Stimulated activated CD4-positive, alpha-beta T cell treated with anti-CD3 and anti-CD28 coated beads, TNF-alpha, amount 100 ng/mL, for 48 hours (primary cell): ENCODE measurements around the gene CH25H.
"Not testable (repeated sequence)": the region's sequence is repeated elsewhere in the genome, so short reads cannot be mapped to it uniquely, and the experiment has no call there.

Experiments used
- DNase-seq, 3 donors: peaks; one replicate each; pipeline ENCODE4 v3.0.0-alpha.2; 2020; ENCODE audit warnings: low read depth in 3 of 3

The CH25H gene

DNA sequence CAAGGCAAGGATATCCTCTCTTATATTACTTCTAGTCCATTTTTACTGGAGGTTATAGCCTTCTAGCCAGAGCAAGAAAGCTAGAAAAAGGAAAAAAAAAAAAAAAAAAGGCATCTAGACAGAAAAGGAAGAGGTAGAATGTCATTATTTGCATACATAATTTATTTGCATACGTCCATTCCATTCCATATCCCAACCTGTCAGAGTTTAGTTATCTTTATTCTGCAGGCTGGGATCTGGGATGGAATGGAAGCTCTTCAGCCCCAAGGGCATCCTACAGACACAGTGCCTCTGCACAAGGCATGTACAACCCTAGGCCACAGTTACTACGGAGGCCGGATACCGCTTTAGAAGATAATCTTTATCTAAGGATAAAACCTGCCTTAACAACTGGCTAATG lies 9.6 kb downstream of the CH25H start:
- no peak for DNase-seq

DNA sequence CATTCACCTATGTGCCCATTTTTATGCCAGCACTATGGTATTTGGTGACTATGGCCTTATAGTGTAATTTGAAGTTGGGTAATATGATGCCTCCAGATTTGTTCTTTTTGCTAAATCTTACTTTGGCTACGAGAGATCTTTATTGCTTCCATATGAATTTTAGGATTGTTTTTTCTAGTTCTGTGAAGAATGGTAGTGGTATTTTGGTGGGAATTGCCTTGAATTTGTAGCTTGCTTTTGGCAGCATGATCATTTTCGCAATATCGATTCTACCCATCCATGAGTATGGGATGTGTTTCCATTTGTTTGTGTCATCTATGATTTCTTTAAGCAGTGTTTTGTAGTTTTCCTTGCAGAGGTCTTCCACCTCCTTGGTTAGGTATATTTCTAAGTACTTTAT lies 15.8 kb downstream of the CH25H start:
- not testable (repeated sequence) for DNase-seq

DNA sequence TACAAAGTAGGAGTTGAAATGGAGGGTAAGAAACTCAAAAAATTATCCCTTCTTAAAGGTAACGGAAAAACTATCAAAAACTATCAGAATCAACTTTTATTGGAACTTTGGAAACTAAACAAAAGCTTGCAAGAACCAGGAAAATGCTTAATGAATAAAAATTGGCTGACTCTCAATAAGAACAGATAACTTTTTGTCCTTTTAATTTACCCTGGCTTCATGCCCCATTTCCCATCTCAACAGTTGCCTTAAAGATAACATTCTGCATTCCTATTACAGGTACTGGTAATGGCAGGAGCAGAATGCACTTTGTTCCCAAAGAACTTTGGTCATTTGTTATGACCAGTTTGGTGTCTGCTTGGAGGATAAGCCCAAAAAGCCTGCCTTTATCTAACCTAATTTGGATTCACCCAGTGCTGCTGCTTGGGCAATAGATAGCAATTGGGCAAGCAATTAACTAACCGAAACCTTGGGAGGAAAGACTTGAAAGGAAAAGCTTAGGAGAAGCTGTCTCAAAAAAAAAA lies 17.8 kb downstream of the CH25H start:
- DNase-seq: no peak

DNA sequence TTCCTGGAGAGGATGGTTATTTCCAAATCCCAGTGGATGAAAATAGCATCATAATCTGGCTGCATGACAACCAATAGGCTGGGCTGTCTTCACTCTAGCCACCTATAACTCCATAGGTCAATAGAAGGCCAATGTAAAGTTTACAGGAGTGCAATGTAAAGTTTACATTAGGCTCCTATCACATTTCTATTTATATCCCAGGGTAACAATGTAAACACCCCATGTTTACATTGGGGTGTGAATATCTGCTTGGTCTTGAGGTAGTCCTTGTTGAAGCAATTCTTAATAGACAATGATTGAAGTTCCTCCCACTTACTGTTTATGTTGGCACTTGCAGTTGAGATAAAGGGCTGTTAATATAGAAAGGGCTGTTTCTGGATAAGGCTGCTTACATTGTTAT lies 21.5 kb downstream of the CH25H start:
- no peak for DNase-seq

DNA sequence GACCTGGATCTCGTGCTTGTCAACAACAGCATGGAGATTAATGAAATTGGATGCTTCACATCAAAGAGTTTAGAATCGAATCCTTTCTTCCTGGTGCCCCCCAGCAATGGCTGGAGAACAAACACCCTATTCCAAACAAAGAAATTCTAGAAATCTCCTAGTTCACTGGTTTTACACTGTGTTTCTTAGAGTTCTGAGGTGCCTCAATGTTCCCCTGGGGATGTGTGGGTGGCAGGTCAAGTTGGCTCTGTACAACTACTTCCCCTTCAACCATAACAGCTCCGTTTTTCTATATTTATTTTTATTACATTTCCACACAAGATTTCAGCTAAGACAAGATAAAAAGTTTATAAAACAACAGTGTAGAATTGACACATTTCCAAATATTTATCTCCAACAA lies 22.5 kb downstream of the CH25H start:
- no peak for DNase-seq

DNA sequence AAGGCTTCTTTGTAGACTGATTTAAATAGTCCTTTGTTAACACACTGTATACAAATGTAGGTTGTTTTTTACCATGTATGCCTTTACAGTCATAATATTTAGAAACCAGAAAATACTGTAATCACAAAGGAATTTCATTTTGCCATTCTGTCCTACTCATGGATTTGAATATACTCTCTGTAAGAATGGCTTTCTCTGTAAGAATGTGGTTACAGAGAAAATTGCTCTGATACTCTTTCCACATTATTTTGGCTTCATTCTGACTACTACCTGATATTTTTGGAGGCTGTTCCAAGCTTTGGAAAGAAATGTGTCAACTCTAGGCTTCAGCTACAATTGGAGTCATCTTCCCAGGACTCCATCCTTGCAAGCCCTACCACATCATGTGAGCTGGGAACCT lies 23.5 kb downstream of the CH25H start:
- no peak for DNase-seq

DNA sequence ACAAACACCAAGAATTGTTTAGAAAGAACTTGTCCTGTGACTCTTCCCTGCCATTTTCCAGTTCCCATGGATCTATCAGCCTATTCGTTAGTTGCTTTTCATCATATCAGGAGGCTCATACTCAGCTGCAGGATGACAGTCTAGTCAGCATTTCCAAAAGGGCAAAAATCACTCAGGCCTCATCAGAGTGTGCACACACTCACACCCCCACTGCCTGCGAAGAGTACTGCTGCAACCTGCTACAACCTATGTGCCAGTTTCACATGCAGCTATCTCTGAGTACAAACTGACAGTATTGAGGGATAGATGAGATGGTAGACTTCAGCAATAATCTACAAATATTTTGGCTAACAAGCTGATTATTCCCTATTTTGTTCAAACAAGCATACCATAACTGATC lies 24.2 kb downstream of the CH25H start:
- no peak for DNase-seq

DNA sequence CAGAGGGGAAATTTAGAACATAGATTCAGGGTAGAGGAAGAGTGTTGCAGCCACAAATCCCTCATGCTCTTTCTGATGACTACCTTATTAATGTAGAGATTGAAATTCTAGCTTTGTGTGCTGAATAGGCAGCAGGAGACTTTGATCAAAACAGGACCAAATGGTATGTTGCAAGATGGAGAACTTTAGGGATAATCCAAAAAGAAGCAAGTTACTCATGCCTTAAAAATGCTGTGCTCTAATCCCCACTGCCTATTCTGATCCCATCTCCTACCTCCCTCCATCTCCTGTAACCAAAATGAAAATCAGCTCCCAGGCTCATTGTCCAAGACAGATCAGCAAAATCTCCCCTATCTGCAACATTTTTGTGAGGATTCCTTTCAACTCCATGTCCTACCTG lies 31.3 kb downstream of the CH25H start:
- DNase-seq: no peak

DNA sequence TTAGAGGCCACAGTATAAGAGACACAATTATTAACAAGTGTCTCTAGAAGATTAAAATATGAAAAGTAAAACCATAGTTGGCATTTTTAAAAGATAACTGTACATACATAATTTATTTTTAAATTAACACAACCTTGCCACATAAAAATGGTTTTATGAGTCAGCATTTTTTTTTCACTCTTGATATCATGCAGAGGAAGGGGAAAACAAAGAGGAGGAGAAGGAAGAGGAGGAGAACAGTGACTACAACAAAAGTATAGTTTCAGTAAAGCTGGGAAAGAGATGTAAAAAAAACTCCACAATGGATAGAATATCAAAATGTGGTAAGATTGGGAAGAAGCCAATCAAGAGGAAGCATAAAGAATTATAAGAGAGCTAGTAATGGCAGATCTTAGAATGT lies 34.0 kb downstream of the CH25H start:
- DNase-seq: no peak

DNA sequence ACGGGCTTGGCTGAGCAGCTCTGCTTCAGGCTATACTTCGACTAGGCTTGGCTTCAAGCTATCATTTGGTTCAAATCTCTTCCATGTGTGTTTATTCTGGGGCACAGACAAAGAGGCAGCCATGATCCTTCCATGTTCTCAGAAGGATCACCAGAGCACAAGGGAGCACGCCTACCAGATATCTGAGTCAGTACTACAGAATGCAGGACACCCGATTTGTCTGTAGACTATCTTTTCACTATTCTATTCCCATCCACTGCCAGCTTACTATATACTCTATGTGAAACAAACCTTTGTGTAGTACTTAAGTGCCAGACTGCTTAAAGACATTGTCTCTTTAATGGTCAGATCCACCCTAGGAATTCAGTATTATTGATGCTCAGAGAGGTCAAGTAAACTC lies 35.1 kb downstream of the CH25H start:
- DNase-seq: no peak

DNA sequence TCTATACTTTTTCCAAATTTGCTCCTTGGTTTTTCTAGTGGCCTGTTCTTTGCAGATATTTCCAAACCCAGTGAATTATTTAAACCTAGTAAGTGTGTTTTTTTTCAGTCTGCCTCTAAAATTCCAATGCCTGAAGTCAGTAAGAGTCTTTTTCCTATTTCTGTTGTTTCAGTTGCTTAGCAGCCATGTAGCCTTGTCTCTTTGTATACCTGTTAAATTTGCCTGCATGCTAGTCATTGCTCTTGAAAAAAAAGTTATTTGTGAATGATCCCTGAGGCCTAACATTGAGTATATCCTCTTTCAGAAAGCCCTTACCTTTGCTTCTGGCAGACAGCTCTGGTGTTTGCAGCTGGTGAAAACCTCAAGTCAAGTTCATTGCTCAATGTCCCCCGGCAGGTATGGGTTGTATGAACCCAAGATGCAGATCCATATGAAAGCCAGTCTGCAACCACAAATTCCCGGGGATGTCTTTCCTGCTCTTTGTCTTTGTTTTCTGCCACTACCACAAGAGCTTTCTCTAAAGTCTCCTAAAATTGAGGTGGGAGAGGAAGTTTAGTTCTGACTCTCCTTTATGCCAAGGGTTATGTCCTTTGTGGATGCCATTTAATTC lies 35.7 kb downstream of the CH25H start:
- no peak for DNase-seq

DNA sequence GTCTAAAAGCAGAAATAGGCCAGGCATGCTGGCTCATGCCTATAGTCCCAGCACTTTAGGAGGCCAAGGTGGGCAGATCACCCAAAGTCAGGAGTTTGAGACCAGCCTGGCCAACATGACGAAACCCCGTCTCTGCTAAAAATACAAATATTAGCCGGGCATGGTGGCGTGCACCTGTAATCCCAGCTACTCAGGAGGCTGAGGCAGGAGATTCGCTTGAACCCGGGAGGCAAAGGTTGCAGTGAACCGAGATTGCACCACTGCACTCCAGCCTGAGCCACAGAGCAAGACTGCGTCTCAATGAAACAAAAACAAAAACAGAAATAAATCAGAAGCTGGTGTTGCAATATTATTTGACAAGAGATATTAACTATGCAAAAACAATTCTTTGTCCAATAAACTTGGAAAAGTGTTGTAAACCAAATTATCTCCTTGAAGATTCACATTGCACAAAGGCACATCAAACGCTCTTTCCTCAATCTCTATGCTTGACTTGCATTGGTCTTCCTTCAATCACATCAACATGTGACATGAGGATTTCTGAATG lies 38.7 kb downstream of the CH25H start:
- DNase-seq: not testable (repeated sequence)

DNA sequence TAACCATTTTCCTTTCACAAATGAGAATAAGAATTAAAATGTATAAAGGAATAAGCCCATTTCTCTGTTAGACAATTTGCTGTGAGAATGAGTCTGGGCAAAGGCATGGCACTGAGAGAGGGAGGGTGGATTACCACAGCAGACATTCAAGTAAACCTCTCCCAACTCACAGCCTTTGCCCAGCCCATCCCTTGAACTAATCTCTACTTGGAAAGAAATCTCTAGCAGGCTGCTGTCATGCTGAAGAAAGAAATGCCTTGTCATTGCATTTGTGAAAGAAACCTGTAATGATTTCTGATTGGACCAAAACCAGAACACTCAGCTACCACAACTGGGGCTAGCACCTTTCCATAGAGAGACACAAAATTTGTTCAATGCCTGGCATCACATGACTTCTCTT lies 39.2 kb downstream of the CH25H start:
- no peak for DNase-seq

DNA sequence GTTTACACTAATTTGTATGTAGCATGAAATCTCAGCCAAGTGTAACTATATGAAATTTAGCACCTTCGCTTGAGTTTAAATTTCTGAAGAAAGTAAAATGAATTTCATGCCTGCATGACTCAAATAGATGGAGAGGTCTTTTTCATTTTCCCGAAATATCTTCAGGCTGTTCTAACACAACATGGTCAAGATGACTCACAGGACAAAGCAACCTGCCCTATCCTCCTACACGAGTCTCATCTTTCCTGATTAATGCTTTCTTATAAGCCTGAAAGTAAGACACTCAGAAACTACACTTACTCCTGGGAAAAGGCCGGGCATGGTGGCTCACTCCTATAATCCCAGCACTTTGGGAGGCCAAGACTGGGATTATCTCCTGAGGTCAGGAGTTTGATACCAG lies 41.2 kb downstream of the CH25H start:
- DNase-seq: no peak

DNA sequence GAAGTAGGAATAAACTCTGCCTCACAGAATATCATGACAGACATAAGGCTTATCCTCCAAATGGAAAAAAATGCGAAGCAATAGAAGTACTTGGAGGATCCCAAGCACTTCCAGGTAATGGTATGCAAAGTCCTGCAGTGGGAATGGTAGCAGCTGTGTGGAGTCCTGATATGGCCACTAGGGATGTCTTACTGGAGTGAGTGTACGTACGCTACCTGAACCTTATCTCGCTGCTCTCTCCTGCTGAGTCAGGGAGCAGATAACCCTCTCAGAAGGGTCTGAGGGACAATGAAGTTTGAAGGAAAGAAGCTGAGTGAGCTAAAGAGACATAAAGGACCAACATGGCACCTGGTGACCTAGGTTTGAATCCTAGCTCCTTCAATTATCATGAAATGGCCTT lies 42.2 kb downstream of the CH25H start:
- no peak for DNase-seq

DNA sequence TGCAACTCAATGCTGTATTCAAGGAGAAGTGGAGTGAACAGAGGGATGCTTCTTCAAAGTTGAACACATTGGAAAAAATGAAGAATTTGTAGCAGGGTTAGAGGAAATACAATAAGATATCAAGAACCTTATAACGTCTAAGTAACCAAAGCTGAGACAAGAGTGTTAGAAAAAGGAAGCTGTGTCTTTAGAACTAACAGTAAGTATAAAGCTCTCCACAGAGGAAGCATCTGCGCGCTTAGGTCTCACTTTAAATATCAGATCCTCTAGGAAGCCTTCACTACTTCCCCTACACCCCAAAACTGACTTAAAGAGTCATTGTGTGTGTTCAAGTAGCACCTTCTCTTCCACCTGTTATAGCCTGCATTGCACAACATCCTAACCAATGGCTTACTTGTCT lies 43.0 kb downstream of the CH25H start:
- DNase-seq: no peak

DNA sequence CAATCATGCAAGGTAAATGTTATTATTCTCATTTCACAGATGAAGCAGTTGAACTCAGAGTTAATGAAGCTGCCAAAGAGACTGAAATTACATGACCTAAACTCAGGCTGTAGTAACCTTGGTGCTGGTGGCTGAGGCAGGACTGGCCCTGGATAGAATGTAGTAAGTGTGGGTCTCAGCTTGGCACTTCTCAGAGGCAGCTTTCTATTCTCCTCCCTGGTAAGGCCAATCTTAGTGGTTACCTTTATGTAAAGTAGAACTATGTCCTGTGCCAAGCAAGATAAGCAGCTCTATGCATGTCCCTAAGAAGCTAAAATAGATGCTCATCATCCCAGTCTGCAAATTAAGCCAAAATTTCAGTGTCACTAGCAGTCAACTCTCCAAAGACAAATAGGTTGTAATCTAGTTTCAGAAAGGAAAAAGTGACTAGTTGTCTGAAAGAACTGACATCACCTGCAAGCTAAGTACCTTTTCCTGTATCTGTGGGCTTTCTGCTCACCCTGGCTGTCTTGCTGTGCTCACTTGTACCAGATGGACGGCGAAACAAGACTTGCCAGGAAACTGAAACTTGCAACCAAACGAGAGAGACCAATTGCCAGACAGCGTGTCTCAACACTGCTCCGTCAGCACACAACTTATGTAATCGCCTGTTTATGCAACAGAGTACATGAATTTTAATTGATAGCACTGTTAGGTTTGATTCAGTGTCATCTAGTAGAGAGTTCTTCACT lies 43.7 kb downstream of the CH25H start:
- peak; percentile 21 to 53 (median 40) for DNase-seq

DNA sequence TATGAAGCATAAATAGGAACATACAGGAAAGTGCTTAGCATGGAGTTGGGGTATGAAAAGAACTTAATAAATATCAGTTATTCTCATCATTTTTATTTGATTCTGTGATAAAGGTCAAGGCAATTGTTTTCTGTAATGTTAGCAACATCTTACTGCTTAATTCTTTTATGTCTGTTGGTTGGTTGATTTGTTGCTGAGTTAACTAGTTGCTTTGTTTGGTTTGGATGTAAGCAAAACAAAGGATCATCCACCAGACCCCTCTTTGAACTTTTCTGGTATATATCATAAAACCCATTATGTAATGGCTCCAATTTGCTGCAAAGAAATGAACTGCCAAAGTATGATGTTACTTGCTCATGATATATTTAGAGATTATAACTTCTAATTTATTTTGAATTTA lies 44.5 kb downstream of the CH25H start:
- no peak for DNase-seq

DNA sequence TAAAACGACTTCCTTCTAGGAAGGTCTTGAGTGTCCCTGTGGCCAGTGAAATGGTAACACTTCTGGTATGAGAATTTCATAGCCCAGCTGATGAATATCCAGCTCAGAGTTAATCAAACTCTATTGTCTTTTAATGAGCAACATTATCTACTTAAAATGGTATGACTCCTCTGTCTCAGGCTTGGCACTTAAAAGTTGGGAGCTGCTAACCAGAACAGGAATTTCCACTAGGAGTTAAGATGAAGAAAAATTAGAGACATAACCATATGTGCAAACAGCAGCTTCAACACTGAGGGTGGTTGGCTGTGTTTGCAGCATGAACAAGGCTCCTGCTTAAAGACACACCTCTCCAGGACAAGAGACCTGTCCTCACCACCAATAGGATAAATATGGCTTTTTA lies 46.8 kb downstream of the CH25H start:
- DNase-seq: no peak

DNA sequence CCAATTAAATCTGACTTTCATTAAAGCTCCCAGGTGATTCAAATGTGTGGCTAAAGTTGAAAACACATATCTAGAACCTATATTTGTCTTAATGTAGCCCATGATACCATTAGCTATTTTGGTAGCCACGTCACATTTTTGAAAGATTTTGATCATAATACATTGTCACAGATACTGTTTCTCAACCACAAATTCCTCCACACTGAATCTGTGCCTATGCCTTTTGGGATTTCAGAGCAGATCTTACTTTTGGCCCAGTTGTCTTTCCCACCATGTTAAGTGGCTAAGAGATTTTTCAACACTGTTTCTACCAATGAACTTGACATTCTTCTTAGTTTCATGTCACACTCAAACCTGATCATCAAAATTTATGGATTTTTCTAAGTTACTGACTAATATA lies 47.4 kb downstream of the CH25H start:
- no peak for DNase-seq

DNA sequence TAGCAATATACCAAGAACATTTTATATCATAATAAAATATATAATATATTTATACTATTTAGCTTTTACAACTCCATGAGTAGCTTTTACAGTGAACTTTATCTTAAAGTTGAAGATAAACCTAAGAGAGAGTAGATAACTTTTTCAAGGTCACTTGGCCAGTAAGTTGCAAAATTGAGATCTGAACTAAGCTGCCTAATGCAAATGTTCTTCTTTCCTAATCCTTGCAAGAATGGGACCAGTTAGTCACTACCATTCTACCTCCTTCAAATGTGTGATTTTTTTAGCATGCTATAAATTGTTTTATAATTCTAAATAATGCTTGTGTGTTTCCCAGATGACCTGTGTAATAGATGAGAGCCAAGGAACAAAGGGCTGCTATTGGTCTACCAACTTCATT lies 47.8 kb downstream of the CH25H start:
- DNase-seq: no peak

DNA sequence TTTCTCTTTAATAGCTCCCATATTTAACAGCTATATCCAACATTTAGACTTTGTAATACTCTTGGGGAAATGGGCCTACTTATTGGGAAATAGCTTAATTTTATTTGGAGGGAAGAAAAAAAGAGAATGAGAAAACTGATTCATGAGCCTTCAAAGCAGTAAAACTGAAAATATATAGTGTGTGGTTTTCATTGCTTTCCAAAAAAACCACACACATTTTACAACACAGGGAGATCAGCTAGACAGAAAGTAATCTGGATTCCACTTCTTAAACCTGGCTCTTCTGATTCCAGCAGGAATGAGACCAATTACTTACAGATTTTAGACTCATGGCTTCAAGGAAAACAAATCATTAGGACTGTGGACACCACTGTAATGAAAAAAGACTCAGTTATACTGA lies 48.7 kb downstream of the CH25H start:
- DNase-seq: no peak

DNA sequence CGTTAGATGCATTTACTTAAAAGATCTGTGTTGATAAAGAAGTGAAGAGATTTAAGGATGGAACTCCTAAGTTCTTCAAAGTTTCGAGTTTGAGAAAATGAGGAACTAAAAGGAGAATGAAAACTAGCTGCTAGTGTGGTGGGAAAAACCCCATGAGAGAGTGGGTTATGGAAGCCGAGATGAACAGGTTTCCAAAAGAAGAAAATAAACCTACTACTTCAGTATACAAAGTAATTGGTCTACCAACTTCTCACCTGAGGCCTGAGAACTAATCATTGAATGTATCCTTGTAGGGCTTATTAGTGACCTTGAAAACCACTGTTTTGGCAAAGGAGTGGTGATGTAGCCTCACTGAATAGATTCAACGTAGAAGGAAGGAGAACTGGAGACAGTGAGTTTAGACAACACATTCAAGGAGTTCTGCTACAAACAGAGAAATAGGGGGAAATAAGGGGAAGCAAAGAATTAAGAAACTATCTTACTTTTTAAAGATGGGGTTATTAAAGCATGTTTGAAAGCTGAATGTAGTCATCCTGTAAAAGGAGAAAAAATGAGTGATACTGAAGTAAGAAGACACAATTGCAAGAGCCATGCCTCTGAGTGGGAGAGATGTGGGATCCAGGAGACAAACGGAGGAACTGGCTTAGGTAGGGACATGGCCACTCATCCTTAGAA lies 50.8 kb downstream of the CH25H start:
- DNase-seq: no peak
